SK-N-SH (cell line): Measurements from ENCODE around the gene HTR7. TPM values are rescaled to one million over a fixed set of nuclear protein-coding genes. Genes with fewer than 3 reads are reported as not detected.

Experiments
- CTCF ChIA-PET: fragments of 300-600, 350-600 bp; formaldehyde crosslinking; extraction: SDS; loops from one replicate; lab custom pipeline; 2021; lab: Yijun Ruan, JAX
- POLR2A ChIA-PET: fragments of 350-600 bp; sonication (Branson Sonifier 250); formaldehyde crosslinking; extraction: SDS; loops from one replicate; lab custom pipeline; 2020; ENCODE audit warnings: antibody characterized with exemption, inconsistent platforms; lab: Yijun Ruan, JAX
- DNase-seq: peaks from one replicate; pipeline ENCODE4 v3.0.0; 2012
- H2AFZ ChIP-seq: fragments of 200-600 bp; sonication (generic); 2 replicates; pipeline ENCODE4 v1.8.1; 2016; ENCODE audit warnings: antibody characterized with exemption, mild to moderate bottlenecking, low read depth
- H3F3A ChIP-seq: fragments of 200-600 bp; sonication (generic); replicated peaks from 2 replicates; pipeline ENCODE3; 2016; ENCODE audit warnings: antibody characterized with exemption, mild to moderate bottlenecking; ENCODE audit not compliant: insufficient read depth
- H3K27ac ChIP-seq, 2 experiments: fragments of 200-500 bp in 1 of 2; fragments of 200-600 bp in 1 of 2; sonication (Bioruptor generic) in 1 of 2; sonication (generic), shearing (Covaris generic) in 1 of 2; 2 replicates each; pipeline versions ENCODE4 v1.5.1 to v1.6.1; 2014 to 2016; ENCODE audit warnings: low read depth in 2 of 2, inconsistent platforms in 1 of 2, low read length in 1 of 2, mild to moderate bottlenecking in 1 of 2, mixed read lengths in 1 of 2
- H3K27me3 ChIP-seq: fragments of 200-600 bp; sonication (generic), shearing (Covaris generic); 2 replicates; pipeline ENCODE4 v1.6.1; 2016; ENCODE audit warnings: mixed run types; ENCODE audit not compliant: insufficient read depth
- H3K36me3 ChIP-seq, 2 experiments: fragments of 200-500 bp in 1 of 2; fragments of 200-600 bp in 1 of 2; sonication (Bioruptor generic) in 1 of 2; sonication (generic) in 1 of 2; replicated peaks in 1 of 2; 2 replicates each; pipeline versions ENCODE3 to v1.5.1; 2014 to 2016; ENCODE audit warnings: low read length in 1 of 2, mild to moderate bottlenecking in 1 of 2; ENCODE audit not compliant: insufficient read depth in 2 of 2, control insufficient read depth in 1 of 2
- H3K4me1 ChIP-seq, 2 experiments: fragments of 200-500 bp in 1 of 2; fragments of 200-600 bp in 1 of 2; sonication (Bioruptor generic) in 1 of 2; sonication (generic), shearing (Covaris generic) in 1 of 2; 2 replicates each; pipeline versions ENCODE4 v1.5.1 to v1.6.1; 2014 to 2016; ENCODE audit warnings: low read depth in 1 of 2, low read length in 1 of 2, mixed run types in 1 of 2; ENCODE audit not compliant: insufficient read depth in 2 of 2, control insufficient read depth in 1 of 2
- H3K4me2 ChIP-seq: fragments of 200-600 bp; sonication (generic), shearing (Covaris generic); 2 replicates; pipeline ENCODE4 v1.6.1; 2017; ENCODE audit warnings: mixed run types
- H3K4me3 ChIP-seq, 2 experiments: fragments of 200-500 bp in 1 of 2; fragments of 200-600 bp in 1 of 2; sonication (Bioruptor generic) in 1 of 2; sonication (generic), shearing (Covaris generic) in 1 of 2; 2 replicates each; pipeline versions ENCODE4 v1.5.1 to v1.8.1; 2014 to 2016; ENCODE audit warnings: low read depth in 2 of 2, inconsistent platforms in 1 of 2, low read length in 1 of 2, mild to moderate bottlenecking in 1 of 2, mixed read lengths in 1 of 2, moderate library complexity in 1 of 2
- H3K79me2 ChIP-seq: fragments of 200-600 bp; sonication (generic); 2 replicates; pipeline ENCODE4 v1.8.1; 2017; ENCODE audit warnings: mild to moderate bottlenecking; ENCODE audit not compliant: insufficient read depth
- H3K9ac ChIP-seq: fragments of 200-600 bp; sonication (generic); 2 replicates; pipeline ENCODE4 v1.6.1; 2017; ENCODE audit warnings: mixed run types
- H3K9me2 ChIP-seq: fragments of 200-600 bp; sonication (generic); 2 replicates; pipeline ENCODE4 v1.6.1; 2017; ENCODE audit warnings: mixed run types
- H3K9me3 ChIP-seq: fragments of 200-600 bp; sonication (generic); 2 replicates; pipeline ENCODE4 v1.6.1; 2017; ENCODE audit warnings: mixed run types, mild to moderate bottlenecking, moderate library complexity
- H4K20me1 ChIP-seq: fragments of 200-600 bp; sonication (generic); 2 replicates; pipeline ENCODE4 v1.6.1; 2017; ENCODE audit warnings: mild to moderate bottlenecking, mixed run types; ENCODE audit not compliant: insufficient read depth
- FOXJ3 ChIP-seq: sonication (generic); formaldehyde crosslinking; IDR thresholded peaks from 2 replicates; pipeline ENCODE4 v1.5.1; 2020; ENCODE audit warnings: mild to moderate bottlenecking, missing genetic modification reagents
- FOXM1 ChIP-seq: IDR thresholded peaks from 2 replicates; pipeline ENCODE4 v1.4.0; 2012; ENCODE audit warnings: low read depth, mild to moderate bottlenecking
- GABPA ChIP-seq: IDR thresholded peaks from 2 replicates; pipeline ENCODE4 v1.4.0; 2012; ENCODE audit warnings: low read depth, mild to moderate bottlenecking
- GATA2 ChIP-seq: sonication (generic); formaldehyde crosslinking; IDR thresholded peaks from 2 replicates; pipeline ENCODE4 v1.5.0; 2020; ENCODE audit warnings: mild to moderate bottlenecking, missing genetic modification reagents
- MEF2A ChIP-seq: IDR thresholded peaks from 2 replicates; pipeline ENCODE4 v1.4.0; 2012; ENCODE audit warnings: low read depth, borderline replicate concordance
- MXI1 ChIP-seq: IDR thresholded peaks from 2 replicates; pipeline ENCODE4 v1.6.1; 2012; ENCODE audit warnings: mild to moderate bottlenecking, low read depth, low read length, improper control_type of control experiment
- NFIC ChIP-seq: IDR thresholded peaks from 2 replicates; pipeline ENCODE4 v1.4.0; 2012; ENCODE audit warnings: borderline replicate concordance
- RAD21 ChIP-seq: IDR thresholded peaks from 2 replicates; pipeline ENCODE4 v1.6.1; 2012; ENCODE audit warnings: mild to moderate bottlenecking, low read length
- SIN3A ChIP-seq: IDR thresholded peaks from 2 replicates; pipeline ENCODE4 v1.6.1; 2012; ENCODE audit warnings: low read depth, mild to moderate bottlenecking, low read length, moderate library complexity, borderline replicate concordance
- SMC3 ChIP-seq: IDR thresholded peaks from 2 replicates; pipeline ENCODE4 v1.6.1; 2012; ENCODE audit warnings: low read depth, low read length, improper control_type of control experiment
- TEAD4 ChIP-seq: IDR thresholded peaks from 2 replicates; pipeline ENCODE4 v1.4.0; 2012; ENCODE audit warnings: mild to moderate bottlenecking, borderline replicate concordance; ENCODE audit not compliant: insufficient read depth
- YY1 ChIP-seq: IDR thresholded peaks from 2 replicates; pipeline ENCODE4 v1.4.0; 2012; ENCODE audit warnings: low read depth, mild to moderate bottlenecking
- WGBS: methylation state at CpG from one replicate; pipeline ENCODE4 v1.1.6; 2017; ENCODE audit warnings: low lambda C conversion rate; 5-methylcytosine and 5-hydroxymethylcytosine counted together
- polyA plus RNA-seq, 3 experiments: library from polyadenylated mRNA; depleted of rRNA; stranded (reverse); fragments of >200 nt; gene quantifications; 2 replicates each; pipeline ENCODE4 v1.2.3, GENCODE V29; 2012
- TF ChIP-seq, protein P1 (sequence below): IDR thresholded peaks from 2 replicates; pipeline ENCODE4 v1.4.0; 2012; ENCODE audit warnings: low read depth, borderline replicate concordance

The HTR7 gene
- polyA plus RNA-seq, 1 of the 3 experiments (the other 2 are of a cell fraction): 0.16 TPM

GRCh38 chr10:90806677-90807076 is 51.2 kb downstream of the HTR7 start:
- H3F3A ChIP-seq: no peaks in the 10 kb centered on the region
- H3K27ac ChIP-seq: no peak overlapping the region
- DNase-seq: no peak
- no peaks in the 10 kb centered on the region for H3K36me3 ChIP-seq
- no peak overlapping the region for H3K4me3 ChIP-seq
- H3K9me2 ChIP-seq: no peaks in the 10 kb centered on the region
- ChIA-PET POLR2A (no interaction called here), CTCF (interaction anchor here (1.5 kb wide), 1 partner anchor 19 kb away, joined by 6 read pairs; no protein-coding TSS in a partner anchor)
- H4K20me1 ChIP-seq: no peaks in the 10 kb centered on the region
- 0% methylated on average over 1 of the region's 1 CpG for WGBS
- H3K4me2 ChIP-seq: no peak overlapping the region
- no peak for TF ChIP-seq SMC3
- TF ChIP-seq NFIC: no peak
- TF ChIP-seq YY1: no peak
- no peak for TF ChIP-seq RAD21
- no peak for TF ChIP-seq SIN3A
- no peak for TF ChIP-seq GATA2 (CRISPR knock-in tag)
- no peak for TF ChIP-seq MXI1
- H2AFZ ChIP-seq: no peak overlapping the region
- no peak overlapping the region for H3K9ac ChIP-seq
- peaks cover 28% of the 10 kb centered on the region; the same call in 1 of the 2 replicates for H3K27me3 ChIP-seq
- H3K9me3 ChIP-seq: no peaks in the 10 kb centered on the region
- H3K4me1 ChIP-seq: no peaks in the 10 kb centered on the region
- H3K79me2 ChIP-seq: no peaks in the 10 kb centered on the region

DNA sequence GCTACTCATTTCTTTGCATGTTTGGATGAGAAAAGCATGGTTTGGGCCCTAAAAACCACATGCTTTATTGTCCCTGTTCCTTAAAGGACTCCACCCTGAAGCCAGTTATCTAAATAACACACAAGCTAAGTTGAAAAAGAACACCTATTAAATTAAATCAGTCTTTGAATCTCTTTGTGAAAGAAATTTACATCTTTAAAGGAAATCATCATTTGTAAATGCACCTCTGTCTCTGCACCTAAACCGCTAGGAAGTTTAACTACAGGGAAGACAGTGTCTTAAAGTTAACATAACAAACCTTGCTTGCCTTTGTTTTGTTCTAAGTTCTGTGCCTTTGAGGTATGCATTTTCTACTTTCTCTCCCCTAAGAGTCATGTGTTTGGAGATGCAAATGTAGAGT is 52.6 kb downstream of the HTR7 start:
- no peaks in the 10 kb centered on the region for H3K4me1 ChIP-seq
- no peak overlapping the region for H3K4me3 ChIP-seq
- H3K9me3 ChIP-seq: no peaks in the 10 kb centered on the region
- ChIA-PET CTCF (interaction anchor here (1.1 to 1.5 kb wide), 2 partner anchors 17 kb away, joined by 3 to 6 read pairs; no protein-coding TSS in a partner anchor), POLR2A (no interaction called here)
- H3K27ac ChIP-seq: no peak overlapping the region
- 0% methylated on average over 1 of the region's 1 CpG for WGBS
- H3F3A ChIP-seq: no peaks in the 10 kb centered on the region
- TF ChIP-seq GABPA: no peak
- TF ChIP-seq FOXM1: no peak
- TF ChIP-seq SIN3A: no peak
- no peak for TF ChIP-seq FOXJ3 (CRISPR knock-in tag)
- no peak for TF ChIP-seq MEF2A
- no peak for TF ChIP-seq TEAD4
- TF ChIP-seq, protein P1, sequence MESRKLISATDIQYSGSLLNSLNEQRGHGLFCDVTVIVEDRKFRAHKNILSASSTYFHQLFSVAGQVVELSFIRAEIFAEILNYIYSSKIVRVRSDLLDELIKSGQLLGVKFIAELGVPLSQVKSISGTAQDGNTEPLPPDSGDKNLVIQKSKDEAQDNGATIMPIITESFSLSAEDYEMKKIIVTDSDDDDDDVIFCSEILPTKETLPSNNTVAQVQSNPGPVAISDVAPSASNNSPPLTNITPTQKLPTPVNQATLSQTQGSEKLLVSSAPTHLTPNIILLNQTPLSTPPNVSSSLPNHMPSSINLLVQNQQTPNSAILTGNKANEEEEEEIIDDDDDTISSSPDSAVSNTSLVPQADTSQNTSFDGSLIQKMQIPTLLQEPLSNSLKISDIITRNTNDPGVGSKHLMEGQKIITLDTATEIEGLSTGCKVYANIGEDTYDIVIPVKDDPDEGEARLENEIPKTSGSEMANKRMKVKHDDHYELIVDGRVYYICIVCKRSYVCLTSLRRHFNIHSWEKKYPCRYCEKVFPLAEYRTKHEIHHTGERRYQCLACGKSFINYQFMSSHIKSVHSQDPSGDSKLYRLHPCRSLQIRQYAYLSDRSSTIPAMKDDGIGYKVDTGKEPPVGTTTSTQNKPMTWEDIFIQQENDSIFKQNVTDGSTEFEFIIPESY: no peak
- no peaks in the 10 kb centered on the region for H3K36me3 ChIP-seq
- H4K20me1 ChIP-seq: no peaks in the 10 kb centered on the region
- no peaks in the 10 kb centered on the region for H3K9me2 ChIP-seq
- H3K4me2 ChIP-seq: no peak overlapping the region
- H3K9ac ChIP-seq: no peak overlapping the region
- H3K79me2 ChIP-seq: no peaks in the 10 kb centered on the region
- no peak for DNase-seq
- peaks cover 22% of the 10 kb centered on the region; the same call in 1 of the 2 replicates for H3K27me3 ChIP-seq
- H2AFZ ChIP-seq: no peak overlapping the region
